Measurements from ENCODE around the gene TSPAN9. TPM values are rescaled to one million over a fixed set of nuclear protein-coding genes. Genes with fewer than 3 reads are reported as not detected.

Gene TSPAN9
- total and polyA plus RNA-seq, 9 of the 15 experiments (the other 6 are each of a cell fraction or from before 2014, with no cell fraction given) = 0.23 to 2.1 (median 0.60) TPM; not detected in 2

DNA sequence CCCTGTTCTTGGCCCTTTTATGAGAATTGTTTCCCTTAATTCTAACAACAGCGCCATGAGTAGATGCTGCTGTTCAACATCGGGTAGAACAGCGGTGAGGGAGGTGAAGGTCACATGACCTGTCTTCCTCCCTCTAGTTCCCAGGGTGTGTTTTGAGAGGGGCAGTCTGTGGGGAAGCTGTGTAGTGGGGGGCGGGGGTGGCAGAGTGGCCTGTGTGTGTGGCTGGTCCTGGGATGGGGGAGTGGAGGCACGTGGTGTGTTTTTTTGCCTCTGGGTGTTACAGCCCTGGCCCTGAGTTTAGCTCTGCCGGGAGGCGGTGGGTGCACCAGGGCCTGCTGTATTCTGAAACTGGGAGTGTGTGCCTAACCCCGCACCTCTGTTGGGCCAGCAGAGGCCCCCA is 202.7 kb downstream of the TSPAN9 start (continued):
- TF ChIP-seq FOS (IDR thresholded peaks at IDR 0.05; ENCODE audit: extremely low read depth, insufficient read length) (no peak), RAD51 (IDR thresholded peaks at IDR 0.05; ENCODE audit: borderline replicate concordance, low read depth) (peak; percentile 19; the same call in 1 of the 2 replicates), NFXL1 (CRISPR knock-in tag; IDR thresholded peaks at IDR 0.05) (no peak), EWSR1 (IDR thresholded peaks at IDR 0.05; ENCODE audit: borderline replicate concordance, low read depth, partially characterized antibody) (no peak), ZNF354B (CRISPR knock-in tag; IDR thresholded peaks at IDR 0.05) (no peak)
- TF ChIP-seq, protein P1, sequence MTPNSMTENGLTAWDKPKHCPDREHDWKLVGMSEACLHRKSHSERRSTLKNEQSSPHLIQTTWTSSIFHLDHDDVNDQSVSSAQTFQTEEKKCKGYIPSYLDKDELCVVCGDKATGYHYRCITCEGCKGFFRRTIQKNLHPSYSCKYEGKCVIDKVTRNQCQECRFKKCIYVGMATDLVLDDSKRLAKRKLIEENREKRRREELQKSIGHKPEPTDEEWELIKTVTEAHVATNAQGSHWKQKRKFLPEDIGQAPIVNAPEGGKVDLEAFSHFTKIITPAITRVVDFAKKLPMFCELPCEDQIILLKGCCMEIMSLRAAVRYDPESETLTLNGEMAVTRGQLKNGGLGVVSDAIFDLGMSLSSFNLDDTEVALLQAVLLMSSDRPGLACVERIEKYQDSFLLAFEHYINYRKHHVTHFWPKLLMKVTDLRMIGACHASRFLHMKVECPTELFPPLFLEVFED (CRISPR knock-in tag; conservative IDR thresholded peaks at IDR 0.05) = no peak
- TF ChIP-seq, protein P2, sequence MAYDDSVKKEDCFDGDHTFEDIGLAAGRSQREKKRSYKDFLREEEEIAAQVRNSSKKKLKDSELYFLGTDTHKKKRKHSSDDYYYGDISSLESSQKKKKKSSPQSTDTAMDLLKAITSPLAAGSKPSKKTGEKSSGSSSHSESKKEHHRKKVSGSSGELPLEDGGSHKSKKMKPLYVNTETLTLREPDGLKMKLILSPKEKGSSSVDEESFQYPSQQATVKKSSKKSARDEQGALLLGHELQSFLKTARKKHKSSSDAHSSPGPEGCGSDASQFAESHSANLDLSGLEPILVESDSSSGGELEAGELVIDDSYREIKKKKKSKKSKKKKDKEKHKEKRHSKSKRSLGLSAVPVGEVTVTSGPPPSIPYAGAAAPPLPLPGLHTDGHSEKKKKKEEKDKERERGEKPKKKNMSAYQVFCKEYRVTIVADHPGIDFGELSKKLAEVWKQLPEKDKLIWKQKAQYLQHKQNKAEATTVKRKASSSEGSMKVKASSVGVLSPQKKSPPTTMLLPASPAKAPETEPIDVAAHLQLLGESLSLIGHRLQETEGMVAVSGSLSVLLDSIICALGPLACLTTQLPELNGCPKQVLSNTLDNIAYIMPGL (CRISPR knock-in tag; IDR thresholded peaks at IDR 0.05) = no peak
- TF ChIP-seq, protein P3, sequence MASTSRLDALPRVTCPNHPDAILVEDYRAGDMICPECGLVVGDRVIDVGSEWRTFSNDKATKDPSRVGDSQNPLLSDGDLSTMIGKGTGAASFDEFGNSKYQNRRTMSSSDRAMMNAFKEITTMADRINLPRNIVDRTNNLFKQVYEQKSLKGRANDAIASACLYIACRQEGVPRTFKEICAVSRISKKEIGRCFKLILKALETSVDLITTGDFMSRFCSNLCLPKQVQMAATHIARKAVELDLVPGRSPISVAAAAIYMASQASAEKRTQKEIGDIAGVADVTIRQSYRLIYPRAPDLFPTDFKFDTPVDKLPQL (IDR thresholded peaks at IDR 0.05; ENCODE audit: extremely low read depth, insufficient read length) = no peak
- TF ChIP-seq, protein P4, sequence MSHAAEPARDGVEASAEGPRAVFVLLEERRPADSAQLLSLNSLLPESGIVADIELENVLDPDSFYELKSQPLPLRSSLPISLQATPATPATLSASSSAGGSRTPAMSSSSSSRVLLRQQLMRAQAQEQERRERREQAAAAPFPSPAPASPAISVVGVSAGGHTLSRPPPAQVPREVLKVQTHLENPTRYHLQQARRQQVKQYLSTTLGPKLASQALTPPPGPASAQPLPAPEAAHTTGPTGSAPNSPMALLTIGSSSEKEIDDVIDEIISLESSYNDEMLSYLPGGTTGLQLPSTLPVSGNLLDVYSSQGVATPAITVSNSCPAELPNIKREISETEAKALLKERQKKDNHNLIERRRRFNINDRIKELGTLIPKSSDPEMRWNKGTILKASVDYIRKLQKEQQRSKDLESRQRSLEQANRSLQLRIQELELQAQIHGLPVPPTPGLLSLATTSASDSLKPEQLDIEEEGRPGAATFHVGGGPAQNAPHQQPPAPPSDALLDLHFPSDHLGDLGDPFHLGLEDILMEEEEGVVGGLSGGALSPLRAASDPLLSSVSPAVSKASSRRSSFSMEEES (CRISPR knock-in tag; IDR thresholded peaks at IDR 0.05) = peak; percentile 15; the same call in 1 of the 2 replicates
- TF ChIP-seq, protein P5, sequence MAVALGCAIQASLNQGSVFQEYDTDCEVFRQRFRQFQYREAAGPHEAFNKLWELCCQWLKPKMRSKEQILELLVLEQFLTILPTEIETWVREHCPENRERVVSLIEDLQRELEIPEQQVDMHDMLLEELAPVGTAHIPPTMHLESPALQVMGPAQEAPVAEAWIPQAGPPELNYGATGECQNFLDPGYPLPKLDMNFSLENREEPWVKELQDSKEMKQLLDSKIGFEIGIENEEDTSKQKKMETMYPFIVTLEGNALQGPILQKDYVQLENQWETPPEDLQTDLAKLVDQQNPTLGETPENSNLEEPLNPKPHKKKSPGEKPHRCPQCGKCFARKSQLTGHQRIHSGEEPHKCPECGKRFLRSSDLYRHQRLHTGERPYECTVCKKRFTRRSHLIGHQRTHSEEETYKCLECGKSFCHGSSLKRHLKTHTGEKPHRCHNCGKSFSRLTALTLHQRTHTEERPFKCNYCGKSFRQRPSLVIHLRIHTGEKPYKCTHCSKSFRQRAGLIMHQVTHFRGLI (CRISPR knock-in tag; IDR thresholded peaks at IDR 0.05) = no peak

Data from K562 (cell line).